Activated T-helper 17 cell treated with anti-CD3 and anti-CD28 coated beads, Interleukin-2, amount 50 U/mL, for 72 hours (primary cell): ENCODE measurements around the gene CLEC2L. TPM values are rescaled to one million over a fixed set of nuclear protein-coding genes. Genes with fewer than 3 reads are reported as not detected.
A peak's percentile ranks its signal among the peaks of the same experiment; 100 is the strongest.

ENCODE experiments used
- ATAC-seq: fragments of 150-1000 bp; cut with Tn5 transposase; replicated peaks from 2 replicates; pipeline ENCODE4 v1.10.0; 2021; ENCODE audit warnings: mild to moderate bottlenecking, moderate library complexity
- H3K27ac Mint-ChIP-seq: one replicate; pipeline ENCODE4 v1.8.0; 2022; ENCODE audit warnings: mixed read lengths
- H3K27me3 Mint-ChIP-seq: one replicate; pipeline ENCODE4 v1.8.0; 2022; ENCODE audit warnings: mixed read lengths
- H3K36me3 Mint-ChIP-seq: one replicate; pipeline ENCODE4 v1.8.0; 2022; ENCODE audit warnings: low read depth, mild to moderate bottlenecking, mixed read lengths
- H3K4me1 Mint-ChIP-seq: one replicate; pipeline ENCODE4 v1.8.0; 2022; ENCODE audit warnings: mixed read lengths
- H3K4me3 Mint-ChIP-seq: one replicate; pipeline ENCODE4 v1.8.0; 2022; ENCODE audit warnings: mild to moderate bottlenecking, mixed read lengths
- H3K9me3 Mint-ChIP-seq: one replicate; pipeline ENCODE4 v1.8.0; 2022; ENCODE audit warnings: mixed read lengths
- total RNA-seq, 2 donors: library from RNA; stranded (reverse); gene quantifications; one replicate each; pipeline ENCODE4 v1.2.3, GENCODE V29; 2022

Gene CLEC2L
- total RNA-seq, 2 donors from 2014 or later: not detected

GRCh38 chr7:139500770-139501138 lies 22.7 kb upstream of the CLEC2L start:
- peaks cover 6% of the 10 kb centered on the region for H3K27me3 Mint-ChIP-seq
- ATAC-seq: no peak
- no peaks in the 10 kb centered on the region for H3K9me3 Mint-ChIP-seq
- peaks cover 5% of the 10 kb centered on the region for H3K4me1 Mint-ChIP-seq
- no peak overlapping the region for H3K4me3 Mint-ChIP-seq
- no peaks in the 10 kb centered on the region for H3K36me3 Mint-ChIP-seq
- no peak overlapping the region for H3K27ac Mint-ChIP-seq

DNA sequence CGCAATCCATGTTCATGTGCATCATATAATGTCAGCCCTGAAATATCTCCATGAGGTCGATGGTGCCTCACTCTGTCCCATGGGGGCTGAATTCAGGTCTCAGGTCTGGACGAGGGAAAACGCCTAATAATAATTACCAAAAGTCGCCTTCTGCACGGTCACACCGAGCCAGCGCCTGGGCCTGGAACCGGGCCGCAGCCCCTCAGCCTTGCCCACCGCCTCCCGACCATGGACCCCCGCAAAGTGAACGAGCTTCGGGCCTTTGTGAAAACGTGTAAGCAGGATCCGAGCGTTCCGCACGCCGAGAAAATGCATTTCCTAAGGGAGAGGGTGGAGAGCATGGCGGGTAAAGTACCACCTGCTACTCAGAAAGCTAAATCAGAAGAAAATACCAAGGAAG lies 21.3 kb upstream of the CLEC2L start:
- peaks cover 6% of the 10 kb centered on the region for H3K27me3 Mint-ChIP-seq

GRCh38 chr7:139505563-139505962 lies 17.9 kb upstream of the CLEC2L start:
- H3K27me3 Mint-ChIP-seq: no peaks in the 10 kb centered on the region

More for the DNA sequence above, 21.3 kb upstream of the CLEC2L start:
- ATAC-seq: no peak
- Mint-ChIP-seq H3K36me3 (no peaks in the 10 kb centered on the region), H3K9me3 (no peaks in the 10 kb centered on the region), H3K4me1 (peaks cover 5% of the 10 kb centered on the region), H3K27ac (no peak overlapping the region), H3K4me3 (no peak overlapping the region)

DNA sequence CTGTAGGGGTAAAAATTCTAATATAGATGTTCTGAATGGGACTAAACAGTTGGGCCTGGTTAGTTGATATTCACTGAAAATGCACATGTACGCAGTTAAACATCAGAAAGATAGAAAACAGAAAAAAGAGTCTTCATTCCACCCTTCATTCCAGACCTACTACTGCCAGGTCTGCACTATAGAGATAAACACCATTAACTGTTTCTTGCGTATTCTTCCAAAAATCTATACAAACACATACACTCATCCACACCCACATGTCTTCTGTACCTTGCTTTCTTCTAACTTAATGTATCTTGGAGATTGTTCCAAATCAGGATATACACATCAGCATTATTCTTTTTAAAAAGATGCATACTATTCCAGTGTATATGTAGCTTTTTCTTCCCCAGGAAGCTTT lies 13.9 kb upstream of the CLEC2L start:
- Mint-ChIP-seq H3K36me3 (no peaks in the 10 kb centered on the region), H3K9me3 (no peaks in the 10 kb centered on the region), H3K27me3 (no peaks in the 10 kb centered on the region), H3K4me1 (no peaks in the 10 kb centered on the region), H3K27ac (no peak overlapping the region), H3K4me3 (no peak overlapping the region)
- ATAC-seq: no peak

More at GRCh38 chr7:139505563-139505962, 17.9 kb upstream of the CLEC2L start:
- no peaks in the 10 kb centered on the region for H3K9me3 Mint-ChIP-seq
- H3K4me3 Mint-ChIP-seq: no peak overlapping the region
- H3K4me1 Mint-ChIP-seq: no peaks in the 10 kb centered on the region
- no peak overlapping the region for H3K27ac Mint-ChIP-seq
- no peaks in the 10 kb centered on the region for H3K36me3 Mint-ChIP-seq
- ATAC-seq: peak; percentile 37

DNA sequence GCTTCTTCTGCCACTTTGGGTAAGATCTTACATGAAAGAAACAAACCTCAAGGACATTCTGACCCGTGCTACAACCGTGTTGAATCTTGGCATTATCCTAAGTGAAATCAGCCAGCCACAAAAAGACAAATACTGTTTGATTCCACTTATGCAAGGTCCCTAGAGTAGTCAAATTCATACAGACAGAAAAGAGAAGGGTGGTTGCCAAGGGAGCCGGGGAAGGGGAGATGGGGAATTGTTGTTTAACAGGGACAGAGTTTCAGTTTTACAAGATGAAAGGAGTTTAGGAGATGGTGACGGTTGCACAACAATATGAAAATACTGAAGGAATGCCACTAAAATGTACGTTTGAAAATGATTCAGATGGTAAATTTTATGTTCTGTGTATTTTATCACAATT lies 12.2 kb upstream of the CLEC2L start:
- no peak overlapping the region for H3K4me3 Mint-ChIP-seq
- no peaks in the 10 kb centered on the region for H3K27me3 Mint-ChIP-seq
- ATAC-seq: no peak
- no peaks in the 10 kb centered on the region for H3K4me1 Mint-ChIP-seq
- H3K9me3 Mint-ChIP-seq: no peaks in the 10 kb centered on the region
- no peaks in the 10 kb centered on the region for H3K36me3 Mint-ChIP-seq
- no peak overlapping the region for H3K27ac Mint-ChIP-seq

DNA sequence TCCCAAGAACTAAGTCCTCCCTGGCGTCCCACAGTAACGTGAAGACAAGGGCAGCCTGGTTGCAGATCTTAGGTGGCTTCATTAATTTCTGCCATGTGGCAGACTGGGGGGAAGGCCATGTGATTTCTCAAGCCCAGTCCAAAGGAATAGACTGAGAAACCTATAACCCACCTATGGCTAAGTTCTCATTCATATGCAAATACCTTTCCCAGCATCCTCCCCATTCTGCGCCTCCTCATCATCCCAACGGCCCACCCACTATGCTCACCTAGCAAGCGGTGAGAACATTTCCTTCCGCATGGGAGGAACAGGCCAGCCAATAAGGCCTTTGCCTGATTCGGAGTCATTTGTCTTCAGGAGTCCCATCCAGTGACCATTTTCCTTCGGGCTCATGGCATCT lies 8.2 kb upstream of the CLEC2L start:
- Mint-ChIP-seq H3K27me3 (no peaks in the 10 kb centered on the region), H3K4me1 (no peaks in the 10 kb centered on the region), H3K9me3 (no peaks in the 10 kb centered on the region), H3K4me3 (no peak overlapping the region), H3K36me3 (no peaks in the 10 kb centered on the region), H3K27ac (no peak overlapping the region)
- no peak for ATAC-seq

- Mint-ChIP-seq H3K27me3 (peaks cover 33% of the 10 kb centered on the region), H3K4me1 (no peaks in the 10 kb centered on the region), H3K9me3 (no peaks in the 10 kb centered on the region), H3K4me3 (no peak overlapping the region), H3K36me3 (no peaks in the 10 kb centered on the region), H3K27ac (no peak overlapping the region)
- ATAC-seq: no peak
Observed at GRCh38 chr7:139521439-139521838, 2.0 kb upstream of the CLEC2L start.

GRCh38 chr7:139522830-139523198 lies 671 bp upstream of the CLEC2L start:
- ATAC-seq: no peak

DNA sequence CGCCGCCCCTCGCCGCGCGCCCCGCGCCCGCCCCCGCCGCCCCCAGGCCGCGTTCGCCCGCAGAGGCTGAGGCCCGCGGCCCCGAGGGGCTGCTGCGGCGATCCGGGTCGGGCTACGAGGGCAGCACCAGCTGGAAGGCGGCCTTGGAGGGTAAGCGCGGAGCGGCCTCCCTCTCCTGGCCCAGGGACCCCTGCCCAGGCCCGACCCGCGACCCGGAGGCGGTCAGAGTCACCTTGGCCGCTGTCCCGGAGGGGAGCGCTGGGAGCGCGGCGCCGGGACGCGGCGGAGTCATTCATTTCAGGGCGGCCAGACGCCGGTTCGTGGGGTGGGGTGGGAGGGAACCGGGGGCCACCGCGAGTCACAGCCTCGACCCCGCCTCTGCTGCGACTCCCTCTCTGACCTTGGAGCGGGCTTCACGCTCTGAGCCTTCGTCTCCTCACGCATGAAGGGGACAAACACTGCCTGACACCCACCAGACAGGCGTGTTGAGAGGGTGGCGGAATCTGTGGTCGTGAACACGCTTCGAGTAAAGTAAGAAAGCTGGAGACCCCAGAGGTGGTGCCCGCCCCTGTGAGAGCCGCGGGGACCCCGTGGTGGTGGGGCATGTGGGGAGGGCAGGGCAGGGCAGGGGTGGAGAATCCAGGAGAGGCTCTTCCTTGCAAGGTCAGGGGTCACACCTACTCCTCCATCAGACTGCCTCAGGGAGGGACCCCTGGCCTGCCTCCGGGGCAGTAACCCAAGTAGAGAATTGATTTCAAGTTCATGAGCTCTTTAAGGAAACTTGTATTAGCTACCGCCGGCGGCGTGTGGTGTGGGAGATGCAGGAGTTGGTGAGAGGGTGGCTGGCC lies 707 bp downstream of the CLEC2L start:
- Mint-ChIP-seq H3K36me3 (no peaks in the 10 kb centered on the region), H3K4me3 (no peak overlapping the region), H3K9me3 (no peaks in the 10 kb centered on the region), H3K4me1 (no peaks in the 10 kb centered on the region), H3K27ac (no peak overlapping the region), H3K27me3 (peaks cover 39% of the 10 kb centered on the region)
- no peak for ATAC-seq

More at GRCh38 chr7:139522830-139523198, 671 bp upstream of the CLEC2L start:
- Mint-ChIP-seq H3K36me3 (no peaks in the 10 kb centered on the region), H3K27ac (no peak overlapping the region), H3K4me1 (no peaks in the 10 kb centered on the region), H3K9me3 (no peaks in the 10 kb centered on the region), H3K4me3 (no peak overlapping the region), H3K27me3 (peaks cover 33% of the 10 kb centered on the region)

DNA sequence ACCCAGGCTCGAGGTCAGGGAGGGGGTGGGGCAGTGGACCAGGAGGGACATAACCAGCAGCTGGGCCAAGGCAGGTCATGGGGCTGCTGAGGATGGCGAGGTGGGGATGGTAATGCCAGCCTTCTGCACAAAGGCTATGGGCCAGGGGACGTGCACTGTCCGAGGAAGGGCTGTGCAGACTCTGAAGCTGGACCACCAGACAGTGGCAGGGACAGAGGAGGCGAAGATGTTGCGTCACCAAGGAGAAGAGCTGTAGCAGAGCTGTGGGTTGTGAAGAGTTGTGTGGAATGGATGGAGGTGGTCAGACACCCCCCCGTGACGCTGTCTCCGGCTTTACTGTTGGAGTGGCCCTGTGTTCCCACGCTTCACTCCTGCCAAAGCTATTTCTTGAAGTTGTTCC lies 1.8 kb downstream of the CLEC2L start:
- Mint-ChIP-seq H3K36me3 (no peaks in the 10 kb centered on the region), H3K27me3 (peaks cover 40% of the 10 kb centered on the region), H3K9me3 (no peaks in the 10 kb centered on the region), H3K4me3 (no peak overlapping the region), H3K27ac (no peak overlapping the region), H3K4me1 (no peaks in the 10 kb centered on the region)
- ATAC-seq: no peak

- Mint-ChIP-seq H3K4me3 (no peak overlapping the region), H3K27me3 (peaks cover 40% of the 10 kb centered on the region), H3K9me3 (no peaks in the 10 kb centered on the region), H3K27ac (no peak overlapping the region), H3K36me3 (no peaks in the 10 kb centered on the region), H3K4me1 (no peaks in the 10 kb centered on the region)
- no peak for ATAC-seq
Observed at GRCh38 chr7:139525750-139526149, 2.3 kb downstream of the CLEC2L start.

- H3K9me3 Mint-ChIP-seq: no peaks in the 10 kb centered on the region
- peak; percentile 47 for ATAC-seq
- H3K27me3 Mint-ChIP-seq: peaks cover 33% of the 10 kb centered on the region
- H3K36me3 Mint-ChIP-seq: no peaks in the 10 kb centered on the region
- H3K4me3 Mint-ChIP-seq: no peak overlapping the region
- H3K4me1 Mint-ChIP-seq: no peaks in the 10 kb centered on the region
- peak overlapping the region; percentile 64 for H3K27ac Mint-ChIP-seq
Observed at GRCh38 chr7:139526578-139527544, 3.4 kb downstream of the CLEC2L start.

DNA sequence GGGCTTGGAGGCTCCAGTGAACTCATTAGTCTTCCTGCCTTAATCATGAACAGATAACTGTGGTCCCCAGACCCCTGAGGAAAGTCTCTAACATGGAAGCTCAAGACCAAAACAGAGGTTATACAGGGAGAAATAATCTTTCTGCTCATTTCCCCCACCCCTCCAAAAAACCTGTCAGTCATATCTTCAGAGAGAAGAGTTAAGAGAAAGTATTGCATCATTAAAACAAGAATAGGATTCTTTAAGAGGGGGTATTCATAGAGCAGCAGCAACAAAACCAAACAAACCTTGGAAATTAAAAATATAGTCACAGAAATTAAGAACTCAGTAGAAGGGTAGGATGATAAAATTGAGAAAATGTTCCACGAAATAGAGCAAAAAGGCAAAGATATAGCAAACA lies 7.6 kb downstream of the CLEC2L start:
- H3K4me1 Mint-ChIP-seq: no peaks in the 10 kb centered on the region
- peaks cover 16% of the 10 kb centered on the region for H3K27me3 Mint-ChIP-seq
- no peaks in the 10 kb centered on the region for H3K9me3 Mint-ChIP-seq
- H3K4me3 Mint-ChIP-seq: no peak overlapping the region
- ATAC-seq: no peak
- H3K27ac Mint-ChIP-seq: no peak overlapping the region
- no peaks in the 10 kb centered on the region for H3K36me3 Mint-ChIP-seq

DNA sequence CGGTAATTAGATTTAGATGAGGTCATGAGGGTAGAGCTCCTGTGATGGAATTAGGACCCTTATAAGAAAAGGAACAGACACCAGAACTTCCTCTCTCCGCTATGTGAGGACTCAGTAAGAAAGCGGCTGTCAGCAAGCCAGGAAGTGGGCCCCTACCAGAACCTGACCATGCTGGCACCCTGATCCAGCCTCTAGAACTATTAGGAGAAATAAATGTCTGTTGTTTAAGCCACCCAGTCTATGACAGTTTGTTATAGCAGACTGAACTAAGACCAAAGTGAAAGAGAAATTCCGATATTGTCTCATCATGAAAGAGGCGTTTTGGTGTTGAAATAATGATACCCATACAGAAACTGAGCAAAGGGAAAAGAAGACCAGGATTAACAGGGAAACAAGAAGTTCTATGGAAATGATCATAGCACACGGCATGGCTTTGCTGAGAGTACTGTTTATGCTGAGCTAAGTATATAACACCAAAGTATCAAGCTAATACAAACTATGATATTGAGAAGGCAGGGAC lies 9.2 kb downstream of the CLEC2L start:
- H3K4me3 Mint-ChIP-seq: no peak overlapping the region
- H3K9me3 Mint-ChIP-seq: no peaks in the 10 kb centered on the region
- H3K27me3 Mint-ChIP-seq: peaks cover 20% of the 10 kb centered on the region
- no peaks in the 10 kb centered on the region for H3K36me3 Mint-ChIP-seq
- no peak for ATAC-seq
- no peak overlapping the region for H3K27ac Mint-ChIP-seq
- H3K4me1 Mint-ChIP-seq: no peaks in the 10 kb centered on the region
